ENCODE results near the gene BRINP3. TPM values are rescaled to one million over a fixed set of nuclear protein-coding genes. Genes with fewer than 3 reads are reported as not detected.

Gene BRINP3
- total RNA-seq, 3 donors from 2014 or later (not counting 1 experiment from before 2014, with no cell fraction given) = not detected

- H3K36me3 Mint-ChIP-seq = no peaks in the 10 kb centered on the region
- ATAC-seq (no peak), DNase-seq (no peak)
- H3K4me3 Mint-ChIP-seq = no peak overlapping the region
- no peaks in the 10 kb centered on the region for H3K27me3 Mint-ChIP-seq (ENCODE audit: low read depth in 2 of 2)
- H3K4me1 Mint-ChIP-seq = no peaks in the 10 kb centered on the region
- Histone ChIP-seq H3K4me1 (ENCODE audit: control insufficient read depth, insufficient read depth, low read length) (no peaks in the 10 kb centered on the region), H3K27me3 (ENCODE audit: control insufficient read depth, insufficient read depth, low read length) (no peaks in the 10 kb centered on the region), H3K4me3 (ENCODE audit: low read length) (no peak overlapping the region), H3K36me3 (ENCODE audit: control insufficient read depth, insufficient read depth, low read length) (no peaks in the 10 kb centered on the region), H3K27ac (ENCODE audit: low read length) (no peak overlapping the region), H3K9me3 (ENCODE audit: control insufficient read depth, insufficient read depth, low read length) (no peaks in the 10 kb centered on the region)
- intact Hi-C loops (cut with micrococcal nuclease) = no loop called here
- H3K9me3 Mint-ChIP-seq = peaks cover 6 to 19% of the 10 kb centered on the region in 2 donors
- no peak overlapping the region for H3K27ac Mint-ChIP-seq
- no peak for TF ChIP-seq CTCF (IDR thresholded peaks at IDR 0.05)
- WGBS (ENCODE audit: insufficient coverage) = 61% methylated on average over 3 of the region's 6 CpGs
Measured at GRCh38 chr1:190391582-190391981, 86.1 kb downstream of the BRINP3 start.

- no peaks in the 10 kb centered on the region for H3K9me3 ChIP-seq (ENCODE audit: control insufficient read depth, insufficient read depth, low read length)
- no peaks in the 10 kb centered on the region for H3K27me3 Mint-ChIP-seq (ENCODE audit: low read depth in 2 of 2)
- no peak overlapping the region for H3K4me3 ChIP-seq (ENCODE audit: low read length)
- TF ChIP-seq CTCF (IDR thresholded peaks at IDR 0.05) = no peak
- no peak overlapping the region for H3K27ac Mint-ChIP-seq
- ATAC-seq = no peak
- H3K9me3 Mint-ChIP-seq = peaks cover 11 to 14% of the 10 kb centered on the region in 2 donors
- H3K27me3 ChIP-seq (ENCODE audit: control insufficient read depth, insufficient read depth, low read length) = no peaks in the 10 kb centered on the region
- H3K4me1 Mint-ChIP-seq = no peaks in the 10 kb centered on the region
- no peak overlapping the region for H3K4me3 Mint-ChIP-seq
- intact Hi-C loops (cut with micrococcal nuclease) = no loop called here
- no peaks in the 10 kb centered on the region for H3K36me3 ChIP-seq (ENCODE audit: control insufficient read depth, insufficient read depth, low read length)
- H3K36me3 Mint-ChIP-seq = peaks cover 8% of the 10 kb centered on the region
- no peak overlapping the region for H3K27ac ChIP-seq (ENCODE audit: low read length)
- DNase-seq = no peak
- H3K4me1 ChIP-seq (ENCODE audit: control insufficient read depth, insufficient read depth, low read length) = no peaks in the 10 kb centered on the region
- 0% methylated on average over 1 of the region's 2 CpGs for WGBS (ENCODE audit: insufficient coverage)
Measured at GRCh38 chr1:190377991-190378390, 99.7 kb downstream of the BRINP3 start.

- TF ChIP-seq CTCF (IDR thresholded peaks at IDR 0.05) = no peak
- no peak for DNase-seq
- intact Hi-C loops (cut with micrococcal nuclease) = no loop called here
- Mint-ChIP-seq H3K4me1 (no peaks in the 10 kb centered on the region), H3K9me3 (peaks cover 11 to 14% of the 10 kb centered on the region in 2 donors), H3K36me3 (peaks cover 8% of the 10 kb centered on the region), H3K27ac (no peak overlapping the region), H3K27me3 (ENCODE audit: low read depth in 2 of 2) (no peaks in the 10 kb centered on the region), H3K4me3 (no peak overlapping the region)
- 68% methylated on average over 2 of the region's 2 CpGs for WGBS (ENCODE audit: insufficient coverage)
- no peak overlapping the region for H3K4me3 ChIP-seq (ENCODE audit: low read length)
- H3K27ac ChIP-seq (ENCODE audit: low read length) = no peak overlapping the region
- no peaks in the 10 kb centered on the region for H3K27me3 ChIP-seq (ENCODE audit: control insufficient read depth, insufficient read depth, low read length)
- no peaks in the 10 kb centered on the region for H3K36me3 ChIP-seq (ENCODE audit: control insufficient read depth, insufficient read depth, low read length)
- no peak for ATAC-seq
- no peaks in the 10 kb centered on the region for H3K4me1 ChIP-seq (ENCODE audit: control insufficient read depth, insufficient read depth, low read length)
- H3K9me3 ChIP-seq (ENCODE audit: control insufficient read depth, insufficient read depth, low read length) = no peaks in the 10 kb centered on the region
Measured at GRCh38 chr1:190377294-190377693, 100.4 kb downstream of the BRINP3 start.

GRCh38 chr1:190376044-190376443 is 101.6 kb downstream of the BRINP3 start:
- no peak overlapping the region for H3K27ac ChIP-seq (ENCODE audit: low read length)
- H3K27me3 Mint-ChIP-seq (ENCODE audit: low read depth in 2 of 2) = no peaks in the 10 kb centered on the region
- H3K4me3 Mint-ChIP-seq = no peak overlapping the region
- H3K27me3 ChIP-seq (ENCODE audit: control insufficient read depth, insufficient read depth, low read length) = no peaks in the 10 kb centered on the region
- no peak overlapping the region for H3K27ac Mint-ChIP-seq
- H3K9me3 ChIP-seq (ENCODE audit: control insufficient read depth, insufficient read depth, low read length) = no peaks in the 10 kb centered on the region
- TF ChIP-seq CTCF (IDR thresholded peaks at IDR 0.05) = no peak
- no peaks in the 10 kb centered on the region for H3K4me1 ChIP-seq (ENCODE audit: control insufficient read depth, insufficient read depth, low read length)
- H3K4me1 Mint-ChIP-seq = no peaks in the 10 kb centered on the region
- H3K4me3 ChIP-seq (ENCODE audit: low read length) = no peak overlapping the region
- no peak for DNase-seq
- H3K9me3 Mint-ChIP-seq = peaks cover 9 to 16% of the 10 kb centered on the region in 2 donors
- H3K36me3 Mint-ChIP-seq = peaks cover 12% of the 10 kb centered on the region
- intact Hi-C loops (cut with micrococcal nuclease) = no loop called here
- no peak for ATAC-seq
- no peaks in the 10 kb centered on the region for H3K36me3 ChIP-seq (ENCODE audit: control insufficient read depth, insufficient read depth, low read length)
- WGBS (ENCODE audit: insufficient coverage) = 100% methylated on average over 1 of the region's 1 CpG

Data from natural killer cell (primary cell).